ENCODE measurements around the gene TMEM132C. TPM values are rescaled to one million over a fixed set of nuclear protein-coding genes. Genes with fewer than 3 reads are reported as not detected.

TMEM132C gene
- total and polyA plus RNA-seq, 12 donors: 0.79 to 2.9 (median 1.7) TPM

- Histone ChIP-seq H3K36me3 (no peaks in the 10 kb centered on the region), H3K27me3 (no peaks in the 10 kb centered on the region), H3K9me3 (no peaks in the 10 kb centered on the region), H3K27ac (no peak overlapping the region), H3K4me3 (no peak overlapping the region), H3K4me1 (no peaks in the 10 kb centered on the region)
- intact Hi-C loops (cut with DNase I): no loop called here
- no peak for TF ChIP-seq CTCF (IDR thresholded peaks at IDR 0.05)
- DNase-seq (no peak), ATAC-seq (no peak)
Measured at GRCh38 chr12:128639089-128639488, 372.1 kb downstream of the TMEM132C start.

GRCh38 chr12:128643155-128643554 lies 376.2 kb downstream of the TMEM132C start:
- Histone ChIP-seq H3K27ac (no peak overlapping the region), H3K4me3 (no peak overlapping the region), H3K9me3 (no peaks in the 10 kb centered on the region), H3K4me1 (no peaks in the 10 kb centered on the region), H3K27me3 (no peaks in the 10 kb centered on the region), H3K36me3 (no peaks in the 10 kb centered on the region)
- no peak for DNase-seq
- TF ChIP-seq CTCF (IDR thresholded peaks at IDR 0.05): no peak
- no peak for ATAC-seq
- intact Hi-C loops (cut with DNase I): loop anchor here in 3 of 10 donors (10.0 kb wide), 1 partner anchor 1272 kb away; no protein-coding TSS in a partner anchor
- WGBS, 2 donors: 66 to 74% methylated on average over 12 of the region's 12 CpGs

DNA sequence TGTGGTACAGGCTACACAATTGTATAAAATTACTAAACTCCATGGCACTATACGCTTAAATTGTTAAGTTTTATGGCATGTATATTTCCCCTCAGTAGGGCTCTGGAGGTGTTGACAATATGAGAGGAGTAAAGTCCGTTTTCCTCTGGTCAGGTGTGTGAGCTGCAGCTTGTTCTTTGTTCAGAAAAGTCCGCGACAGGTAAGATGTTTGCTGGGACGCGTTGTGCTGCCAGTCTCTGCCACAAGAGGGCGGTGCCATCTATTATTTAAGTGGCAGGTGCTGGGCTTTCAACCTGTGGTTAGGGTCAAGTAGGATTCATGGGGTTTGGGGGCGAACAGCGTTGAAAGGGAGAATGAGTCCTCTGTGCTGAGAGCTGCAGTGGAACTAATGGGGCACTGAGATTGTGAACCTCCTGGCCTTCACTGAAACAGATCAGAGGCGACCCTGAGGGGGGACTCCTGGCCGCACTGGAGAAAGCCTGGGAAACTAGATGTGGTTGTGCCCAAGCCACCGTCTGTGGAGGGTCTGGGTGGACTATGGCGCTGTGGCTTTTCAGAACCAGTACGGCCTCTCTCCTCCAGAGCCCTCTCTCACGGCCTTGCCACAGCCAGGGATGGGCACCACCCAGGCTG lies 377.8 kb downstream of the TMEM132C start:
- Histone ChIP-seq H3K4me3 (no peak overlapping the region), H3K27me3 (no peaks in the 10 kb centered on the region), H3K27ac (no peak overlapping the region), H3K36me3 (no peaks in the 10 kb centered on the region), H3K4me1 (no peaks in the 10 kb centered on the region), H3K9me3 (peaks cover 0 to 9% (median 0%) of the 10 kb centered on the region in 11 donors)
- TF ChIP-seq CTCF (IDR thresholded peaks at IDR 0.05): peak in 8 of 9 donors; percentile 19 to 65 (median 52)
- ATAC-seq: no peak
- 48 to 52% methylated on average over 15 of the region's 15 CpGs for WGBS, 2 donors
- DNase-seq: no peak
- intact Hi-C loops (cut with DNase I): loop anchor here in 3 of 10 donors (10.0 kb wide), 1 partner anchor 1270 kb away; no protein-coding TSS in a partner anchor

DNA sequence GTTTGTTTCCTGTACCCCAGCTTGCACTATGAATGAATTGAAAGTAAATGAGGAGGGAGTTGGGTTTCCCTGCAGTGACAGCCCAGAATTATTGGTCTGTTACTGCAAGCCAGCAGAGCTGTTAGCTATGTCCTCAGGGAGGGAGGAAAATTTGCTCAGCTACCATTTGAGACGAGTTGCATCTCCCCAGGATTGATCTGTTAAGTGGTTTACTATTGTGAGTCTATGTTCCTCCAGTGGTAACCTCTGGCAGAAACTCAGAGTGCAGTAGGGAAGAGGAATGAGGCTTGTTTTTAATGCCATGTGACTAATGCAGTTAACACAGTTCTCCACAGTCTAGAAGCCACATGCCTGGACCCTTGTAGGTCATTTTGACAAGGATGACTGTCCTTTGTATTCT lies 382.9 kb downstream of the TMEM132C start:
- Histone ChIP-seq H3K4me3 (no peak overlapping the region), H3K27me3 (peaks cover 0 to 6% (median 0%) of the 10 kb centered on the region in 7 donors), H3K9me3 (peaks cover 0 to 10% (median 0%) of the 10 kb centered on the region in 11 donors), H3K36me3 (no peaks in the 10 kb centered on the region), H3K27ac (no peak overlapping the region), H3K4me1 (no peaks in the 10 kb centered on the region)
- 10 to 11% methylated on average over 1 of the region's 1 CpG for WGBS, 2 donors
- no peak for DNase-seq
- intact Hi-C loops (cut with DNase I): loop anchor here in 3 of 10 donors (10.0 kb wide), 1 partner anchor 1265 kb away; no protein-coding TSS in a partner anchor
- no peak for TF ChIP-seq CTCF (IDR thresholded peaks at IDR 0.05)
- ATAC-seq: no peak

All from heart right ventricle (tissue), 16 donors.